Measurements from ENCODE around the gene ACMSD.

Gene ACMSD

DNA sequence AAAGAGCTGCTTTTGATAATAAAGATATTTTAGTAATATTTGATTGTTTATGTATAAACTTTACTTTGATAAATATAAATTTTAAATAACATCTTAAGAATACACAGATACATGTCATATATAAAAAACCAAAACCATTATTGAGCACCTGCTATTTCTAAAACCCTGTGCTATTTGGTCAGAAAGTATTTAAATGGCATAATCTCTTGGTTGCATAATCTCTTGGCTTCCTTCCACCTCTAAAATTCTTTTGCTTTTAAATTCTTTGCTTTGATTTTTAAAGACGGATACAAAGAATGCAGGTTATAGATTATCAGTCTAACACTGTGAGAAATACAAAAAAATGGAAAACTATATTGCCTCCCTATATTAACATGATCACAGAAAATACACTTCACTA lies 36.9 kb downstream of the ACMSD start:
- TF ChIP-seq, protein P1, sequence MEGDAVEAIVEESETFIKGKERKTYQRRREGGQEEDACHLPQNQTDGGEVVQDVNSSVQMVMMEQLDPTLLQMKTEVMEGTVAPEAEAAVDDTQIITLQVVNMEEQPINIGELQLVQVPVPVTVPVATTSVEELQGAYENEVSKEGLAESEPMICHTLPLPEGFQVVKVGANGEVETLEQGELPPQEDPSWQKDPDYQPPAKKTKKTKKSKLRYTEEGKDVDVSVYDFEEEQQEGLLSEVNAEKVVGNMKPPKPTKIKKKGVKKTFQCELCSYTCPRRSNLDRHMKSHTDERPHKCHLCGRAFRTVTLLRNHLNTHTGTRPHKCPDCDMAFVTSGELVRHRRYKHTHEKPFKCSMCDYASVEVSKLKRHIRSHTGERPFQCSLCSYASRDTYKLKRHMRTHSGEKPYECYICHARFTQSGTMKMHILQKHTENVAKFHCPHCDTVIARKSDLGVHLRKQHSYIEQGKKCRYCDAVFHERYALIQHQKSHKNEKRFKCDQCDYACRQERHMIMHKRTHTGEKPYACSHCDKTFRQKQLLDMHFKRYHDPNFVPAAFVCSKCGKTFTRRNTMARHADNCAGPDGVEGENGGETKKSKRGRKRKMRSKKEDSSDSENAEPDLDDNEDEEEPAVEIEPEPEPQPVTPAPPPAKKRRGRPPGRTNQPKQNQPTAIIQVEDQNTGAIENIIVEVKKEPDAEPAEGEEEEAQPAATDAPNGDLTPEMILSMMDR (IDR thresholded peaks at IDR 0.05), result no peak
- Histone ChIP-seq H3K9me3 (no peaks in the 10 kb centered on the region), H3K27me3 (no peaks in the 10 kb centered on the region), H3K4me1 (ENCODE audit: control insufficient read depth in 1 of 2, insufficient read depth in 1 of 2, low read depth in 1 of 2, low read length in 1 of 2) (no peaks in the 10 kb centered on the region), H3K36me3 (no peaks in the 10 kb centered on the region), H3K4me3 (ENCODE audit: low read depth in 1 of 2, low read length in 1 of 2) (no peak overlapping the region), H3K27ac (no peak overlapping the region)

DNA sequence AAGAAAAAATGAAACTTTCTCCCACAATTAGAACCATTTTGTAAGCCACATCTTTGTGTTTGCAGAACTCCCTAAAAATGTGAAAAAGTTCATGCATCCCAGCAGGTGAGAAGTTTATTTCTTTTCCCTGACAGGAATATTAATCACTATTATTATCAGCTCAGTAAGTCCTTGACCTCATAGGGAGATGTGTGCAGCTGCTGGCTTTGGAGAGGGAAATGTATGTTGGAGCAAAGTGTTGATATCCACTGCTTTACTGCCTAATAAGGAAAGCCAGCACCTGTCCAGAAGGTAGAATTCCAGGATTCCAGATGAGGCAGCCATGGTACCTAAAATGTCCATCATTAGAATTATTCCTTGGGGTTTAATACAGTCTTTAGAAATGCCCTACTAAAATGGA lies 44.4 kb downstream of the ACMSD start:
- H3K27me3 ChIP-seq, result no peaks in the 10 kb centered on the region
- no peaks in the 10 kb centered on the region for H3K9me3 ChIP-seq
- H3K4me1 ChIP-seq (ENCODE audit: control insufficient read depth in 1 of 2, insufficient read depth in 1 of 2, low read depth in 1 of 2, low read length in 1 of 2), result peaks cover 0 to 8% of the 10 kb centered on the region in 2 experiments
- H3K36me3 ChIP-seq, result no peaks in the 10 kb centered on the region
- H3K27ac ChIP-seq, result no peak overlapping the region
- TF ChIP-seq, protein P1 (IDR thresholded peaks at IDR 0.05), result no peak
- H3K4me3 ChIP-seq (ENCODE audit: low read depth in 1 of 2, low read length in 1 of 2), result no peak overlapping the region

DNA sequence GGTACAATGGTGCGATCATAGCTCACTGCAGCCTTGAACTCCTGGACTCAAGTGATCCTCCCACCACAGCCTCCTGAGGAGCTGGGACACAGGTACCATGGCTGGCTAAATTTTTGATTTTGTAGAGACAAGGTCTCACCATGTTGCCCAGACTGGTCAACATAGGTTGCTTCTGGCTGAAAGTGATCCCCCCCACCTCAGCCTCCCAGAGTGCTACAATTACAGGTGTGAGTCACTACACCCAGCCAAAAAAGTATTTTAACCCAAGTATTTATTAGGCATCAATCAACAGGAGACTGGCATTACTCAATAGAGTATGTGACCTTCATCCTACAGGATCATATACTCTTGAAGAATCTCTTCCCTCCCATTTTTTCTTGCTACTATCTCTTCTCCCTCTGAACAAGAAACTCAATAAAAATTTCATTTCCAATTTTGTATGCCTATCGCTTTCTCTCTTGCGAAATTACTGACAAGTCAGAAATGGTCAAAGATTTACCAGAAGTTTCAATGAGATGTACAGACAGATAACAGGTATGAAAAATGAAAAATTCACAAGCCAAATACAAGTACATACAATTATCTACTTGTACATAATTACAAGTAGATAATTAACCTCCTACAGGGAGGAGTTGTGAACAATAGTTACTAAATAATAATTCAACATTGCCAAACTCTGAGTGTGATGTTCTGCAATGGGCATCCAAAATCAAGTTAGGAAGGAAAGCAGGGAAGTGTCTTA lies 45.3 kb downstream of the ACMSD start:
- TF ChIP-seq, protein P1 (IDR thresholded peaks at IDR 0.05), result no peak
- no peaks in the 10 kb centered on the region for H3K9me3 ChIP-seq
- H3K27me3 ChIP-seq, result no peaks in the 10 kb centered on the region
- no peak overlapping the region for H3K4me3 ChIP-seq (ENCODE audit: low read depth in 1 of 2, low read length in 1 of 2)
- H3K27ac ChIP-seq, result no peak overlapping the region
- H3K4me1 ChIP-seq (ENCODE audit: control insufficient read depth in 1 of 2, insufficient read depth in 1 of 2, low read depth in 1 of 2, low read length in 1 of 2), result peaks cover 0 to 8% of the 10 kb centered on the region in 2 experiments
- no peaks in the 10 kb centered on the region for H3K36me3 ChIP-seq

DNA sequence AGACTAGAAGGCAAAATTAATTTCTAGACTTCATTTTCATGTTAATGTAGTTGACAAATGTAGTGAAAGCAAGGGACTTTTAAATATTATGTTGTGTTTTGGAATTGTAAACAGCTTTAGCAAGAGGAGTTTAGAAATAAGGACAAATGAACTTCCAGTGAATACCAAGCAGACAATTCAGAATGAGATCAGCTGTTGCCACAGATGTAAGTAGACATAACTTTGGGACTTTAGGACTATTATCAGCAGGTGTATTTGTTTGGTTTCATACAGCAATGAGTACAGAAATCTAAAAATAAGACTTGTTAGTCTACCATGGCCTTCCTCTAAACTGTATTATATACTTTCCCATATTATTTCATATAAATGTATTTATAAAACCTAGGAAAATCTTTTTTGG lies 46.0 kb downstream of the ACMSD start:
- Histone ChIP-seq H3K9me3 (no peaks in the 10 kb centered on the region), H3K4me3 (ENCODE audit: low read depth in 1 of 2, low read length in 1 of 2) (no peak overlapping the region), H3K4me1 (ENCODE audit: control insufficient read depth in 1 of 2, insufficient read depth in 1 of 2, low read depth in 1 of 2, low read length in 1 of 2) (peaks cover 0 to 8% of the 10 kb centered on the region in 2 experiments), H3K27ac (no peak overlapping the region), H3K36me3 (no peaks in the 10 kb centered on the region), H3K27me3 (no peaks in the 10 kb centered on the region)
- TF ChIP-seq, protein P1 (IDR thresholded peaks at IDR 0.05), result no peak

DNA sequence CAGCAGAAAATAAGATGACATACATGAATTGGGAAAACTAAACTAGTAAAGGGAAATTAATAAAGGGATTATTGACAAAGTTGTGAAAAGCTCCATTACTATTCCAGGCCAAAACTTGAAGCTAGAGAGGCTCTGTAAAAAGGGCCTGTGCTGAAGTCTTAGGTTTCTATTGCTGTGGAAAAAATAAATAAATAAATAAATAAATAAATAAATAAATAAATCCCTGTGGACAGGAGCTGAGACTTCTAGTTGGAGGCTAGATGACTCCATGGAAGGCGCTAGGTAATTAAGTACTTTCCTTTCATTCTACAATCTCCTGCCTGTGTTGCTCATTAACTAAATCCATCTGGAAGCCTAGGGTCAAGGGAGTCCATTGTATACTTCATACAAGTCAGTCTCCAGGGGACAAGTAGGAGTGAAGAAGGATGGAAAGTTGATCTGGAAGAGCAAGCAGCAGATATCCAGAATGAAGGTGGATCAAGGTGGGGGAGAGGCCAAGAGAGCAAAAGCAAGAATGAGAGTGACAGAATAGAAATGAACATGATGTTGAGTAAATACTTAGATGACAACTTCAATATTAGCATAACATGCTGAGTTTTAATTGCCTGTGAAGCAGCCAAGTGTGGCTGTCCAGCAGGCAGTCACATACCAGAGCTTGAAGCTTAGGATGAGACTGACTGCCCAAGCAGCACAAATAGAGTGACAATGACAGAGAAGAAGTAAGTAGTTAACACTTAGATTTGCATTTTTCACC lies 54.0 kb downstream of the ACMSD start:
- Histone ChIP-seq H3K27me3 (no peaks in the 10 kb centered on the region), H3K4me3 (ENCODE audit: low read depth in 1 of 2, low read length in 1 of 2) (no peak overlapping the region), H3K36me3 (no peaks in the 10 kb centered on the region), H3K9me3 (no peaks in the 10 kb centered on the region), H3K4me1 (ENCODE audit: control insufficient read depth in 1 of 2, insufficient read depth in 1 of 2, low read depth in 1 of 2, low read length in 1 of 2) (no peaks in the 10 kb centered on the region), H3K27ac (no peak overlapping the region)
- TF ChIP-seq, protein P1 (IDR thresholded peaks at IDR 0.05), result no peak
